Fibroblast of lung (primary cell): ENCODE results near the gene PSRC1. TPM values are rescaled to one million over a fixed set of nuclear protein-coding genes. Genes with fewer than 3 reads are reported as not detected.

Source experiments
- DNase-seq, 2 donors: peaks; one replicate each; pipeline versions ENCODE4 v3.0.0 to v3.0.0-alpha.2; 2010; ENCODE audit warnings: low read depth in 2 of 2
- H2AFZ ChIP-seq: 2 replicates; pipeline ENCODE4 v1.5.1; 2012; ENCODE audit warnings: low read length, control low read depth, inconsistent platforms
- H3K27ac ChIP-seq: 2 replicates; pipeline ENCODE4 v1.5.1; 2011; ENCODE audit warnings: low read length, control low read depth; ENCODE audit not compliant: insufficient read depth
- H3K27me3 ChIP-seq: 2 replicates; pipeline ENCODE4 v1.5.1; 2011; ENCODE audit warnings: mild to moderate bottlenecking, low read length; ENCODE audit not compliant: control insufficient read depth, insufficient read depth
- H3K36me3 ChIP-seq: 2 replicates; pipeline ENCODE4 v1.5.1; 2011; ENCODE audit warnings: low read length; ENCODE audit not compliant: control insufficient read depth, insufficient read depth
- H3K4me1 ChIP-seq: 2 replicates; pipeline ENCODE4 v1.5.1; 2011; ENCODE audit warnings: low read length; ENCODE audit not compliant: control insufficient read depth, insufficient read depth; ENCODE audit errors: extremely low read depth
- H3K4me2 ChIP-seq: 2 replicates; pipeline ENCODE4 v1.5.1; 2011; ENCODE audit warnings: low read length, control low read depth; ENCODE audit not compliant: insufficient read depth; ENCODE audit errors: extremely low read depth
- H3K4me3 ChIP-seq, 4 experiments: fragments of 200-600 bp in 1 of 4; sonication (generic) in 1 of 4; replicated peaks in 1 of 4; 2 replicates each; pipeline ENCODE4 v1.5.1; 2011 to 2016; ENCODE audit warnings: low read length in 4 of 4, low read depth in 3 of 4, mild to moderate bottlenecking in 3 of 4, control low read depth in 2 of 4, inconsistent platforms in 1 of 4, mixed read lengths in 1 of 4; ENCODE audit not compliant: insufficient read depth in 1 of 4; ENCODE audit errors: control extremely low read depth in 1 of 4
- H3K79me2 ChIP-seq: 2 replicates; pipeline ENCODE4 v1.5.1; 2012; ENCODE audit warnings: mild to moderate bottlenecking, low read length, inconsistent platforms; ENCODE audit not compliant: control insufficient read depth, insufficient read depth
- H3K9ac ChIP-seq: 2 replicates; pipeline ENCODE4 v1.5.1; 2011; ENCODE audit warnings: mild to moderate bottlenecking, low read length, control low read depth; ENCODE audit not compliant: insufficient read depth
- H3K9me3 ChIP-seq: 2 replicates; pipeline ENCODE4 v1.5.1; 2012; ENCODE audit warnings: low read depth, low read length; ENCODE audit not compliant: control insufficient read depth, insufficient read depth
- H4K20me1 ChIP-seq: 2 replicates; pipeline ENCODE4 v1.5.1; 2011; ENCODE audit warnings: low read length; ENCODE audit not compliant: control insufficient read depth, insufficient read depth; ENCODE audit errors: extremely low read depth
- CTCF ChIP-seq, 2 donors: IDR thresholded peaks in 1 of 2; conservative IDR thresholded peaks in 1 of 2; 1 replicate in 1 of 2; 2 replicates in 1 of 2; pipeline ENCODE4 v1.5.1; 2011 to 2012; ENCODE audit warnings: low read length in 2 of 2, control low read depth in 1 of 2, inconsistent platforms in 1 of 2, low read depth in 1 of 2, mild to moderate bottlenecking in 1 of 2
- EZH2 ChIP-seq: IDR thresholded peaks from 2 replicates; pipeline ENCODE4 v1.5.1; 2012; ENCODE audit warnings: low read length, control low read depth, mild to moderate bottlenecking; ENCODE audit errors: missing control alignments
- polyA plus RNA-seq, 2 donors: library from polyadenylated mRNA; depleted of rRNA in 1 of 2; stranded (reverse) in 1 of 2; unstranded in 1 of 2; fragments of >200 nt; gene quantifications; 2 replicates each; pipeline ENCODE4 v1.2.1, GENCODE V29; 2011 to 2012; ENCODE audit warnings: missing spikeins in 1 of 2
- total RNA-seq: library from RNA; depleted of rRNA; stranded (reverse); fragments of >200 nt; gene quantifications from 2 replicates; pipeline ENCODE4 v1.2.1, GENCODE V29; 2014

Gene PSRC1
- total and polyA plus RNA-seq, 2 donors (not counting 1 experiment from before 2014, with no cell fraction given) = 8.3 to 9.9 TPM

GRCh38 chr1:109246141-109246551 is 36.8 kb downstream of the PSRC1 start:
- peaks cover 8% of the 10 kb centered on the region for H3K4me1 ChIP-seq

GRCh38 chr1:109243860-109244552 is 38.9 kb downstream of the PSRC1 start:
- no peak overlapping the region for H3K4me3 ChIP-seq
- TF ChIP-seq CTCF (conservative IDR thresholded peaks at IDR 0.05 in 1 of 2, IDR thresholded peaks at IDR 0.05 in 1 of 2; ENCODE audit: low read depth in 1 of 2, low read length in 2 of 2) (no peak), EZH2 (no peak)
- no peak for DNase-seq
- peaks cover 7% of the 10 kb centered on the region for H3K36me3 ChIP-seq
- no peak overlapping the region for H3K9ac ChIP-seq
- H3K4me1 ChIP-seq = peaks cover 18% of the 10 kb centered on the region
- H3K9me3 ChIP-seq = no peaks in the 10 kb centered on the region
- H4K20me1 ChIP-seq = no peaks in the 10 kb centered on the region
- no peak overlapping the region for H3K27ac ChIP-seq
- no peaks in the 10 kb centered on the region for H3K79me2 ChIP-seq
- no peak overlapping the region for H3K4me2 ChIP-seq
- H3K27me3 ChIP-seq = peaks cover 2% of the 10 kb centered on the region
- no peak overlapping the region for H2AFZ ChIP-seq

More at GRCh38 chr1:109246141-109246551, 36.8 kb downstream of the PSRC1 start:
- Histone ChIP-seq H3K36me3 (no peaks in the 10 kb centered on the region), H3K9ac (no peak overlapping the region), H3K27ac (no peak overlapping the region), H3K9me3 (no peaks in the 10 kb centered on the region), H3K4me2 (no peak overlapping the region), H2AFZ (no peak overlapping the region), H3K27me3 (peaks cover 2% of the 10 kb centered on the region), H3K4me3 (no peak overlapping the region), H3K79me2 (no peaks in the 10 kb centered on the region), H4K20me1 (no peaks in the 10 kb centered on the region)
- no peak for DNase-seq
- TF ChIP-seq EZH2 (no peak), CTCF (conservative IDR thresholded peaks at IDR 0.05 in 1 of 2, IDR thresholded peaks at IDR 0.05 in 1 of 2; ENCODE audit: low read depth in 1 of 2, low read length in 2 of 2) (no peak)

GRCh38 chr1:109243221-109243620 is 39.7 kb downstream of the PSRC1 start:
- H3K4me3 ChIP-seq = no peak overlapping the region
- no peak overlapping the region for H2AFZ ChIP-seq
- peaks cover 2% of the 10 kb centered on the region for H3K27me3 ChIP-seq
- TF ChIP-seq CTCF (conservative IDR thresholded peaks at IDR 0.05 in 1 of 2, IDR thresholded peaks at IDR 0.05 in 1 of 2; ENCODE audit: low read depth in 1 of 2, low read length in 2 of 2) (no peak), EZH2 (no peak)
- no peak overlapping the region for H3K4me2 ChIP-seq
- H3K9ac ChIP-seq = no peak overlapping the region
- no peak for DNase-seq
- peaks cover 18% of the 10 kb centered on the region for H3K4me1 ChIP-seq
- peaks cover 10% of the 10 kb centered on the region for H3K36me3 ChIP-seq
- H3K79me2 ChIP-seq = no peaks in the 10 kb centered on the region
- H3K27ac ChIP-seq = no peak overlapping the region
- H3K9me3 ChIP-seq = no peaks in the 10 kb centered on the region
- no peaks in the 10 kb centered on the region for H4K20me1 ChIP-seq
